Upper lobe of left lung (tissue), 4 donors: ENCODE results near the gene SLC6A13.

Experiments
- EP300 ChIP-seq, 4 donors: sonication (generic); formaldehyde crosslinking; IDR thresholded peaks; one replicate each; pipeline ENCODE4 v1.5.1; 2017; ENCODE audit warnings: antibody characterized with exemption in 4 of 4, control low read depth in 2 of 4
- POLR2A ChIP-seq, 4 donors: fragments of 450-650 bp; IDR thresholded peaks; one replicate each; pipeline ENCODE4 v1.5.1; 2016 to 2017; ENCODE audit warnings: antibody characterized with exemption in 4 of 4, mild to moderate bottlenecking in 2 of 4
- POLR2AphosphoS5 ChIP-seq, 2 donors: sonication (generic); formaldehyde crosslinking; IDR thresholded peaks; one replicate each; pipeline ENCODE4 v1.5.1; 2017; ENCODE audit warnings: antibody characterized with exemption in 2 of 2
- TF ChIP-seq, protein P1 (sequence below), 6 experiments: fragments of 450-650 bp in 4 of 6; fragments of 200-600 bp in 2 of 6; sonication (generic) in 2 of 6; IDR thresholded peaks; one replicate each; pipeline ENCODE4 v1.5.1; 2016 to 2019; ENCODE audit warnings: antibody characterized with exemption in 6 of 6

DNA sequence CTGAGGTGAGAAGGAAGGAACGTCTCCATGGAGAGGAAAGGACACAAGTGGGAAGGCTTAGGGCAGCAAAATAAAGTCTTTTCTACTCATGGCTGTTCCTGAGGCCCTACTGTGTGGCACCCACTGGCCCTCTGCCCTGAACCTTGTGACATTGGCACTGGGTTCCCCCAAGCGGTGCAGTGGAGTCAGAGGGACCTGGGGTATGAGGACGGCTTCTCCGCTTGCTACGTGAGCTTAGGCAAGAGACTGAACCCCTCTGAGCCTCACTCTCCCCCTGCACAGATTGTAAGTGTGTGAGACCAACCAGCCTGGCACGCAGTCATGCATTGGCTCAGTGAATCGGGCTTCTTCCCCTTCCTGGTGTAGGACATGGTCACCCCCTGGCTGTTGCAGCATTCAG lies 68.4 kb downstream of the SLC6A13 start:
- TF ChIP-seq, protein P1, sequence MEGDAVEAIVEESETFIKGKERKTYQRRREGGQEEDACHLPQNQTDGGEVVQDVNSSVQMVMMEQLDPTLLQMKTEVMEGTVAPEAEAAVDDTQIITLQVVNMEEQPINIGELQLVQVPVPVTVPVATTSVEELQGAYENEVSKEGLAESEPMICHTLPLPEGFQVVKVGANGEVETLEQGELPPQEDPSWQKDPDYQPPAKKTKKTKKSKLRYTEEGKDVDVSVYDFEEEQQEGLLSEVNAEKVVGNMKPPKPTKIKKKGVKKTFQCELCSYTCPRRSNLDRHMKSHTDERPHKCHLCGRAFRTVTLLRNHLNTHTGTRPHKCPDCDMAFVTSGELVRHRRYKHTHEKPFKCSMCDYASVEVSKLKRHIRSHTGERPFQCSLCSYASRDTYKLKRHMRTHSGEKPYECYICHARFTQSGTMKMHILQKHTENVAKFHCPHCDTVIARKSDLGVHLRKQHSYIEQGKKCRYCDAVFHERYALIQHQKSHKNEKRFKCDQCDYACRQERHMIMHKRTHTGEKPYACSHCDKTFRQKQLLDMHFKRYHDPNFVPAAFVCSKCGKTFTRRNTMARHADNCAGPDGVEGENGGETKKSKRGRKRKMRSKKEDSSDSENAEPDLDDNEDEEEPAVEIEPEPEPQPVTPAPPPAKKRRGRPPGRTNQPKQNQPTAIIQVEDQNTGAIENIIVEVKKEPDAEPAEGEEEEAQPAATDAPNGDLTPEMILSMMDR (IDR thresholded peaks at IDR 0.05) = no peak
- TF ChIP-seq POLR2AphosphoS5 (IDR thresholded peaks at IDR 0.05) (no peak), EP300 (IDR thresholded peaks at IDR 0.05) (no peak), POLR2A (IDR thresholded peaks at IDR 0.05) (no peak)
